ENCODE results near the gene SAFB. TPM values are rescaled to one million over a fixed set of nuclear protein-coding genes. Genes with fewer than 3 reads are reported as not detected.
A peak's percentile ranks its signal among the peaks of the same experiment; 100 is the strongest.

Gene SAFB
- total and polyA plus RNA-seq, 12 donors, result 42.8 to 72.5 (median 50.2) TPM

GRCh38 chr19:5619946-5620345, 2.9 kb upstream of the SAFB start:
- H3K4me1 ChIP-seq, result peaks cover 7 to 60% (median 54%) of the 10 kb centered on the region in 9 donors
- ATAC-seq, result no peak
- peak overlapping the region in 2 of 10 donors; percentile 93 to 97 for H3K4me3 ChIP-seq

GRCh38 chr19:5621311-5621944, 1.5 kb upstream of the SAFB start:
- Histone ChIP-seq H3K4me1 (peaks cover 18 to 75% (median 69%) of the 10 kb centered on the region in 9 donors), H3K9me3 (no peaks in the 10 kb centered on the region), H3K27me3 (no peaks in the 10 kb centered on the region), H3K27ac (peak overlapping the region in 9 of 10 donors; percentile 93 to 98 (median 97)), H3K4me3 (peak overlapping the region; percentile 89 to 100 (median 97)), H3K36me3 (peaks cover 0 to 65% (median 5%) of the 10 kb centered on the region in 9 donors)
- intact Hi-C loops (cut with DNase I), result loop anchor here in 3 of 10 donors (5.0 kb wide), 3 partner anchors 56 to 171 kb away; partner anchors contain the start of genes DUS3L (in 1 of the 3), HSD11B1L (in 1 of the 3) and MICOS13 (in 1 of the 3)
- peak in 1 of 8 donors; percentile 10 for ATAC-seq
- peak in 1 of 2 donors; percentile 14 for DNase-seq
- no peak for TF ChIP-seq CTCF (IDR thresholded peaks at IDR 0.05)
- WGBS, 2 donors, result 18 to 21% methylated on average over 14 of the region's 14 CpGs

More at GRCh38 chr19:5619946-5620345, 2.9 kb upstream of the SAFB start:
- intact Hi-C loops (cut with DNase I), result loop anchor here in 3 of 10 donors (5.0 kb wide), 3 partner anchors 57 to 172 kb away; partner anchors contain the start of genes DUS3L (in 1 of the 3), HSD11B1L (in 1 of the 3) and MICOS13 (in 1 of the 3)
- no peak for TF ChIP-seq CTCF (IDR thresholded peaks at IDR 0.05)
- Histone ChIP-seq H3K9me3 (no peaks in the 10 kb centered on the region), H3K27me3 (no peaks in the 10 kb centered on the region), H3K27ac (peak overlapping the region in 2 of 10 donors; percentile 3 to 6), H3K36me3 (peaks cover 0 to 65% (median 18%) of the 10 kb centered on the region in 9 donors)
- 67 to 72% methylated on average over 3 of the region's 3 CpGs for WGBS, 2 donors
- DNase-seq, result no peak

- ATAC-seq (peak in 1 of 8 donors; percentile 1), DNase-seq (peak; percentile 21 to 34)
- no peak for TF ChIP-seq CTCF (IDR thresholded peaks at IDR 0.05)
- H3K27me3 ChIP-seq, result no peaks in the 10 kb centered on the region
- H3K9me3 ChIP-seq, result no peaks in the 10 kb centered on the region
- peaks cover 0 to 65% (median 7%) of the 10 kb centered on the region in 9 donors for H3K36me3 ChIP-seq
- intact Hi-C loops (cut with DNase I), result loop anchor here in 4 of 10 donors (2.0 to 5.0 kb wide), 5 partner anchors 55 to 170 kb away; partner anchors contain the start of genes DUS3L (in 2 of the 4), HSD11B1L (in 2 of the 4) and MICOS13 (in 2 of the 4)
- peaks cover 18 to 81% (median 73%) of the 10 kb centered on the region in 9 donors for H3K4me1 ChIP-seq
- H3K4me3 ChIP-seq, result peak overlapping the region; percentile 89 to 100 (median 97)
- WGBS, 2 donors, result 0% methylated on average over 32 to 35 of the region's 35 CpGs
- peak overlapping the region; percentile 83 to 98 (median 96) for H3K27ac ChIP-seq
These were observed 878 bp upstream of the SAFB start for GRCh38 chr19:5621945-5622464.

- no peak for TF ChIP-seq CTCF (IDR thresholded peaks at IDR 0.05)
- DNase-seq, result peak; percentile 13 to 25
- Histone ChIP-seq H3K27me3 (no peaks in the 10 kb centered on the region), H3K4me1 (peaks cover 20 to 83% (median 76%) of the 10 kb centered on the region in 9 donors), H3K9me3 (no peaks in the 10 kb centered on the region), H3K4me3 (peak overlapping the region; percentile 89 to 100 (median 97)), H3K27ac (peak overlapping the region; percentile 81 to 98 (median 96)), H3K36me3 (peaks cover 0 to 65% (median 16%) of the 10 kb centered on the region in 9 donors)
- intact Hi-C loops (cut with DNase I), result loop anchor here in 4 of 10 donors (2.0 to 5.0 kb wide), 5 partner anchors 54 to 169 kb away; partner anchors contain the start of genes DUS3L (in 2 of the 4), HSD11B1L (in 2 of the 4) and MICOS13 (in 2 of the 4)
- WGBS, 2 donors, result 1% methylated on average over 50 of the region's 50 CpGs
- ATAC-seq, result peak in 5 of 8 donors; percentile 2 to 13 (median 8)
These were observed 624 bp downstream of the SAFB start for GRCh38 chr19:5623397-5624017.
